SK-N-SH treated with all-trans-retinoic acid at 6 μM for 48 hours (cell line): ENCODE data around the gene TRMT11.

Source experiments
- ATAC-seq: fragments of 200-7000 bp; cut with Tn5 transposase; 3 replicates; pipeline ENCODE4 v1.9.1; 2020; ENCODE audit warnings: mild to moderate bottlenecking, moderate library complexity
- ARNTL ChIP-seq: fragments of 450-650 bp; formaldehyde crosslinking; IDR thresholded peaks from 2 replicates; pipeline ENCODE4 v1.5.0; 2020; ENCODE audit warnings: low read depth, mild to moderate bottlenecking, moderate library complexity, borderline replicate concordance
- BACH2 ChIP-seq: fragments of 250-450 bp; sonication (Bioruptor Pico); IDR thresholded peaks from 2 replicates; pipeline ENCODE4 v1.9.0; 2021; ENCODE audit warnings: mild to moderate bottlenecking, borderline replicate concordance
- GLIS3 ChIP-seq: fragments of 250-450 bp; sonication (Bioruptor Pico); IDR thresholded peaks from 2 replicates; pipeline ENCODE4 v1.5.0; 2020; ENCODE audit warnings: mild to moderate bottlenecking, moderate library complexity
- ISL1 ChIP-seq: fragments of 250-450 bp; sonication (Bioruptor Pico); IDR thresholded peaks from 2 replicates; pipeline ENCODE4 v2.1.2; 2022; ENCODE audit warnings: mild to moderate bottlenecking, moderate library complexity
- OSR1 ChIP-seq: fragments of 250-450 bp; sonication (Bioruptor Pico); IDR thresholded peaks from 2 replicates; pipeline ENCODE4 v1.8.0; 2022; ENCODE audit warnings: moderate library complexity, mild to moderate bottlenecking, inconsistent platforms
- RARB ChIP-seq: fragments of 250-450 bp; sonication (Bioruptor Pico); IDR thresholded peaks from 2 replicates; pipeline ENCODE4 v1.8.0; 2021; ENCODE audit warnings: mild to moderate bottlenecking, moderate library complexity
- SNAI2 ChIP-seq: fragments of 250-450 bp; sonication (Bioruptor Pico); IDR thresholded peaks from 2 replicates; pipeline ENCODE4 v1.5.0; 2020; ENCODE audit warnings: mild to moderate bottlenecking, moderate library complexity
- TCF4 ChIP-seq: fragments of 250-450 bp; sonication (Bioruptor Pico); IDR thresholded peaks from 2 replicates; pipeline ENCODE4 v1.8.0; 2021; ENCODE audit warnings: mild to moderate bottlenecking, moderate library complexity, borderline replicate concordance
- TOX ChIP-seq: fragments of 250-450 bp; sonication (Bioruptor Pico); IDR thresholded peaks from 2 replicates; pipeline ENCODE4 v1.8.0; 2021; ENCODE audit warnings: mild to moderate bottlenecking, moderate library complexity, borderline replicate concordance
- ZC3H10 ChIP-seq: fragments of 250-450 bp; sonication (Bioruptor Pico); IDR thresholded peaks from 2 replicates; pipeline ENCODE4 v1.5.1; 2021; ENCODE audit warnings: mild to moderate bottlenecking, moderate library complexity
- ZFP3 ChIP-seq: fragments of 250-450 bp; sonication (Bioruptor Pico); IDR thresholded peaks from 2 replicates; pipeline ENCODE4 v1.5.0; 2020; ENCODE audit warnings: mild to moderate bottlenecking, moderate library complexity
- ZFP30 ChIP-seq: fragments of 450-650 bp; formaldehyde crosslinking; IDR thresholded peaks from 2 replicates; pipeline ENCODE4 v1.5.0; 2022; ENCODE audit warnings: mild to moderate bottlenecking, moderate library complexity
- ZNF565 ChIP-seq: fragments of 450-650 bp; formaldehyde crosslinking; conservative IDR thresholded peaks from 2 replicates; pipeline ENCODE4 v1.5.0; 2020; ENCODE audit warnings: low read depth, mild to moderate bottlenecking, moderate library complexity
- ZNF70 ChIP-seq: fragments of 450-650 bp; formaldehyde crosslinking; IDR thresholded peaks from 2 replicates; pipeline ENCODE4 v1.5.0; 2020; ENCODE audit warnings: mild to moderate bottlenecking, moderate library complexity
- ZNF8 ChIP-seq: fragments of 450-650 bp; formaldehyde crosslinking; IDR thresholded peaks from 2 replicates; pipeline ENCODE4 v1.5.0; 2020; ENCODE audit warnings: mild to moderate bottlenecking, moderate library complexity
- TF ChIP-seq, protein P1 (sequence below): fragments of 250-450 bp; sonication (Bioruptor Pico); IDR thresholded peaks from 2 replicates; pipeline ENCODE4 v1.8.0; 2020; ENCODE audit warnings: mild to moderate bottlenecking, moderate library complexity, borderline replicate concordance
- TF ChIP-seq, protein P2 (sequence below): fragments of 250-450 bp; sonication (Bioruptor Pico); IDR thresholded peaks from 2 replicates; pipeline ENCODE4 v1.5.1; 2020; ENCODE audit warnings: low read depth, mild to moderate bottlenecking, moderate library complexity
- TF ChIP-seq, protein P3 (sequence below): fragments of 250-450 bp; sonication (Bioruptor Pico); IDR thresholded peaks from 2 replicates; pipeline ENCODE4 v1.5.0; 2020; ENCODE audit warnings: mild to moderate bottlenecking, moderate library complexity
- TF ChIP-seq, protein P4 (sequence below): fragments of 250-450 bp; sonication (Bioruptor Pico); IDR thresholded peaks from 2 replicates; pipeline ENCODE4 v1.8.0; 2021; ENCODE audit warnings: low read depth, mild to moderate bottlenecking, moderate library complexity, borderline replicate concordance

Gene TRMT11

DNA sequence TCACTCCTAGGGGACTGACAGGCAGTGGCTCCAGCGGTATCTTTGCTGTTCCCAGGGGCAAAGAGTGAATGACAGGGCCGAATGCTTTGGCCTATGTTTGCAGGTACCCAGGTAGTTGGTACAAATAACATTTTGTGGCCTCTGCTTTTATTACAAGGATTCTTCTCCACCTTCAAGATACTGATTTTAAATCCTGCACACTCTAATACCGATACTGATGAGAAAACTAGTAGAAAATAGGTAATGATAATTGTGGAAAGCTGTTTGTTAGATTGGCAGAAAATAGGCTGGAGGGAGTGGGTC lies 29.0 kb upstream of the TRMT11 start:
- TF ChIP-seq ZC3H10 (CRISPR knock-in tag) (no peak), ZFP30 (CRISPR knock-in tag) (no peak), OSR1 (CRISPR knock-in tag) (no peak), SNAI2 (CRISPR knock-in tag) (no peak)
- TF ChIP-seq, protein P1, sequence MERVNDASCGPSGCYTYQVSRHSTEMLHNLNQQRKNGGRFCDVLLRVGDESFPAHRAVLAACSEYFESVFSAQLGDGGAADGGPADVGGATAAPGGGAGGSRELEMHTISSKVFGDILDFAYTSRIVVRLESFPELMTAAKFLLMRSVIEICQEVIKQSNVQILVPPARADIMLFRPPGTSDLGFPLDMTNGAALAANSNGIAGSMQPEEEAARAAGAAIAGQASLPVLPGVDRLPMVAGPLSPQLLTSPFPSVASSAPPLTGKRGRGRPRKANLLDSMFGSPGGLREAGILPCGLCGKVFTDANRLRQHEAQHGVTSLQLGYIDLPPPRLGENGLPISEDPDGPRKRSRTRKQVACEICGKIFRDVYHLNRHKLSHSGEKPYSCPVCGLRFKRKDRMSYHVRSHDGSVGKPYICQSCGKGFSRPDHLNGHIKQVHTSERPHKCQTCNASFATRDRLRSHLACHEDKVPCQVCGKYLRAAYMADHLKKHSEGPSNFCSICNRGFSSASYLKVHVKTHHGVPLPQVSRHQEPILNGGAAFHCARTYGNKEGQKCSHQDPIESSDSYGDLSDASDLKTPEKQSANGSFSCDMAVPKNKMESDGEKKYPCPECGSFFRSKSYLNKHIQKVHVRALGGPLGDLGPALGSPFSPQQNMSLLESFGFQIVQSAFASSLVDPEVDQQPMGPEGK (CRISPR knock-in tag): no peak
- no peak for ATAC-seq

DNA sequence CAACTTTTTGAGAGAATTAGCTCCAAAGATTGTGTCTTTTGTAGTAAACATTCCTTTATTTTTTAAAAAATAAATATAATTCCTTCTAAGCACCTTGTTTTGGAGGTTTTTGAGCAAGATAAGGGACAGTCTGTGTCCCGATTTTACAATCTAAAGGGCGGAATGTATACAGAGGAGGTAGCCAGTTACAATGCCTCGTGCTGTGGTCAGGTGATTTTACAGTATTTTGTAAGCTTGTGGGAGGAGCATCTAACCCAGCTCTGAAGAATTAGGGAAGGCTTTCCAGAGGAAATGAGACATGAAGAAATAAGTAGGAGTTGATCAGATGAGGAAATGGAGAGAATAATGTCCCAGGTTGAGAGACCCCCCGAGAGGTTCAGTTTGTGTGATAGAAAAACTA lies 28.5 kb upstream of the TRMT11 start:
- no peak for TF ChIP-seq ZFP30 (CRISPR knock-in tag)
- no peak for TF ChIP-seq ZNF70 (CRISPR knock-in tag)
- TF ChIP-seq, protein P2, sequence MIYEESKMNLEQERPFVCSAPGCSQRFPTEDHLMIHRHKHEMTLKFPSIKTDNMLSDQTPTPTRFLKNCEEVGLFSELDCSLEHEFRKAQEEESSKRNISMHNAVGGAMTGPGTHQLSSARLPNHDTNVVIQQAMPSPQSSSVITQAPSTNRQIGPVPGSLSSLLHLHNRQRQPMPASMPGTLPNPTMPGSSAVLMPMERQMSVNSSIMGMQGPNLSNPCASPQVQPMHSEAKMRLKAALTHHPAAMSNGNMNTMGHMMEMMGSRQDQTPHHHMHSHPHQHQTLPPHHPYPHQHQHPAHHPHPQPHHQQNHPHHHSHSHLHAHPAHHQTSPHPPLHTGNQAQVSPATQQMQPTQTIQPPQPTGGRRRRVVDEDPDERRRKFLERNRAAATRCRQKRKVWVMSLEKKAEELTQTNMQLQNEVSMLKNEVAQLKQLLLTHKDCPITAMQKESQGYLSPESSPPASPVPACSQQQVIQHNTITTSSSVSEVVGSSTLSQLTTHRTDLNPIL (CRISPR knock-in tag): no peak
- TF ChIP-seq ZNF8 (CRISPR knock-in tag): no peak
- TF ChIP-seq ISL1 (CRISPR knock-in tag): no peak
- no peak for TF ChIP-seq RARB
- TF ChIP-seq, all 23 proteins: peak for 0
- no peak for ATAC-seq

DNA sequence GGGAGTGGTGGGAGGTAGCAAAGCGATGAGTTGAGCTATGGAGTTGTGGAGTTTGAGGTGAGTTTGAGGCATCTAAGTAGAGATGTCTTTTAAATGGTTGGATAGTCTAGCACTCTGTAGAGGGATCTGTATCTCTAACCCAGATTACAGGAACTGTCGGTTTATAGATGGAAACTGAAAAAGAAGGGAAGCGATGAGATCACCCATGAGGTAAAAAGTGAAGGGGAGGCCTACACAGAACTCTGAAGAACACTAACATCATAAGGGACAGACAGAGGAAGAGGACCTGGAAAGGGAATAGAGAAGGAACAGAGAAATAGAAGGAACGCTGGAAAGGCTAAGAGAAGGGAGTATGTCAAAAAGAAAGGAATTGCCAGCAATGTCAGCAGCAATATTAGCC lies 27.3 kb upstream of the TRMT11 start:
- no peak for ATAC-seq
- TF ChIP-seq ZNF8 (CRISPR knock-in tag) (no peak), ARNTL (no peak), ISL1 (CRISPR knock-in tag) (no peak), OSR1 (CRISPR knock-in tag) (no peak), ZC3H10 (CRISPR knock-in tag) (no peak), ZNF70 (CRISPR knock-in tag) (no peak), TOX (CRISPR knock-in tag) (no peak), TCF4 (CRISPR knock-in tag) (no peak), RARB (no peak), ZNF565 (CRISPR knock-in tag) (no peak), SNAI2 (CRISPR knock-in tag) (no peak), GLIS3 (CRISPR knock-in tag) (no peak), ZFP30 (CRISPR knock-in tag) (no peak), ZFP3 (CRISPR knock-in tag) (no peak), BACH2 (CRISPR knock-in tag) (no peak)
- TF ChIP-seq, protein P3, sequence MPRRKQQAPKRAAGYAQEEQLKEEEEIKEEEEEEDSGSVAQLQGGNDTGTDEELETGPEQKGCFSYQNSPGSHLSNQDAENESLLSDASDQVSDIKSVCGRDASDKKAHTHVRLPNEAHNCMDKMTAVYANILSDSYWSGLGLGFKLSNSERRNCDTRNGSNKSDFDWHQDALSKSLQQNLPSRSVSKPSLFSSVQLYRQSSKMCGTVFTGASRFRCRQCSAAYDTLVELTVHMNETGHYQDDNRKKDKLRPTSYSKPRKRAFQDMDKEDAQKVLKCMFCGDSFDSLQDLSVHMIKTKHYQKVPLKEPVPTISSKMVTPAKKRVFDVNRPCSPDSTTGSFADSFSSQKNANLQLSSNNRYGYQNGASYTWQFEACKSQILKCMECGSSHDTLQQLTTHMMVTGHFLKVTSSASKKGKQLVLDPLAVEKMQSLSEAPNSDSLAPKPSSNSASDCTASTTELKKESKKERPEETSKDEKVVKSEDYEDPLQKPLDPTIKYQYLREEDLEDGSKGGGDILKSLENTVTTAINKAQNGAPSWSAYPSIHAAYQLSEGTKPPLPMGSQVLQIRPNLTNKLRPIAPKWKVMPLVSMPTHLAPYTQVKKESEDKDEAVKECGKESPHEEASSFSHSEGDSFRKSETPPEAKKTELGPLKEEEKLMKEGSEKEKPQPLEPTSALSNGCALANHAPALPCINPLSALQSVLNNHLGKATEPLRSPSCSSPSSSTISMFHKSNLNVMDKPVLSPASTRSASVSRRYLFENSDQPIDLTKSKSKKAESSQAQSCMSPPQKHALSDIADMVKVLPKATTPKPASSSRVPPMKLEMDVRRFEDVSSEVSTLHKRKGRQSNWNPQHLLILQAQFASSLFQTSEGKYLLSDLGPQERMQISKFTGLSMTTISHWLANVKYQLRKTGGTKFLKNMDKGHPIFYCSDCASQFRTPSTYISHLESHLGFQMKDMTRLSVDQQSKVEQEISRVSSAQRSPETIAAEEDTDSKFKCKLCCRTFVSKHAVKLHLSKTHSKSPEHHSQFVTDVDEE (CRISPR knock-in tag): no peak
- TF ChIP-seq, protein P2 (CRISPR knock-in tag): no peak
- TF ChIP-seq, protein P4, sequence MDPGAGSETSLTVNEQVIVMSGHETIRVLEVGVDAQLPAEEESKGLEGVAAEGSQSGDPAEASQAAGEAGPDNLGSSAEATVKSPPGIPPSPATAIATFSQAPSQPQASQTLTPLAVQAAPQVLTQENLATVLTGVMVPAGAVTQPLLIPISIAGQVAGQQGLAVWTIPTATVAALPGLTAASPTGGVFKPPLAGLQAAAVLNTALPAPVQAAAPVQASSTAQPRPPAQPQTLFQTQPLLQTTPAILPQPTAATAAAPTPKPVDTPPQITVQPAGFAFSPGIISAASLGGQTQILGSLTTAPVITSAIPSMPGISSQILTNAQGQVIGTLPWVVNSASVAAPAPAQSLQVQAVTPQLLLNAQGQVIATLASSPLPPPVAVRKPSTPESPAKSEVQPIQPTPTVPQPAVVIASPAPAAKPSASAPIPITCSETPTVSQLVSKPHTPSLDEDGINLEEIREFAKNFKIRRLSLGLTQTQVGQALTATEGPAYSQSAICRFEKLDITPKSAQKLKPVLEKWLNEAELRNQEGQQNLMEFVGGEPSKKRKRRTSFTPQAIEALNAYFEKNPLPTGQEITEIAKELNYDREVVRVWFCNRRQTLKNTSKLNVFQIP (CRISPR knock-in tag): no peak
- TF ChIP-seq, protein P1 (CRISPR knock-in tag): no peak
